ENCODE results near the gene SMURF1.
"Not testable (repeated sequence)": the region's sequence is repeated elsewhere in the genome, so short reads cannot be mapped to it uniquely, and the experiment has no call there.

Gene SMURF1

GRCh38 chr7:99072126-99072525 is 71.8 kb downstream of the SMURF1 start:
- Histone ChIP-seq H3K4me3 (ENCODE audit: low read depth in 1 of 2, low read length in 2 of 2) (no peak overlapping the region), H3K9ac (ENCODE audit: low read length) (no peak overlapping the region), H3K27me3 (ENCODE audit: control insufficient read depth in 1 of 2, insufficient read depth in 2 of 2, low read length in 2 of 2) (no peaks in the 10 kb centered on the region), H3K9me3 (ENCODE audit: low read length) (no peaks in the 10 kb centered on the region), H3K36me3 (ENCODE audit: insufficient read depth, low read length) (no peaks in the 10 kb centered on the region), H3K4me1 (ENCODE audit: insufficient read depth, low read length) (no peaks in the 10 kb centered on the region), H3K27ac (ENCODE audit: low read depth, low read length) (no peak overlapping the region)

- Histone ChIP-seq H3K4me1 (ENCODE audit: insufficient read depth, low read length) (no peaks in the 10 kb centered on the region), H3K9me3 (ENCODE audit: low read length) (no peaks in the 10 kb centered on the region), H3K4me3 (ENCODE audit: low read depth in 1 of 2, low read length in 2 of 2) (no peak overlapping the region), H3K9ac (ENCODE audit: low read length) (no peak overlapping the region), H3K27me3 (ENCODE audit: control insufficient read depth in 1 of 2, insufficient read depth in 2 of 2, low read length in 2 of 2) (no peaks in the 10 kb centered on the region), H3K36me3 (ENCODE audit: insufficient read depth, low read length) (no peaks in the 10 kb centered on the region), H3K27ac (ENCODE audit: low read depth, low read length) (no peak overlapping the region)
These were observed 73.5 kb downstream of the SMURF1 start for GRCh38 chr7:99070361-99070760.

- H3K4me3 ChIP-seq (ENCODE audit: low read depth in 1 of 2, low read length in 2 of 2): no peak overlapping the region
- peaks cover 10% of the 10 kb centered on the region for H3K36me3 ChIP-seq (ENCODE audit: insufficient read depth, low read length)
- no peaks in the 10 kb centered on the region for H3K27me3 ChIP-seq (ENCODE audit: control insufficient read depth in 1 of 2, insufficient read depth in 2 of 2, low read length in 2 of 2)
- no peak overlapping the region for H3K9ac ChIP-seq (ENCODE audit: low read length)
- H3K27ac ChIP-seq (ENCODE audit: low read depth, low read length): no peak overlapping the region
- no peaks in the 10 kb centered on the region for H3K9me3 ChIP-seq (ENCODE audit: low read length)
- no peaks in the 10 kb centered on the region for H3K4me1 ChIP-seq (ENCODE audit: insufficient read depth, low read length)
These were observed 82.7 kb downstream of the SMURF1 start for GRCh38 chr7:99061001-99061776.

GRCh38 chr7:99054781-99055180 is 89.1 kb downstream of the SMURF1 start:
- no peaks in the 10 kb centered on the region for H3K9me3 ChIP-seq (ENCODE audit: low read length)
- no peak overlapping the region for H3K4me3 ChIP-seq (ENCODE audit: low read depth in 1 of 2, low read length in 2 of 2)
- H3K9ac ChIP-seq (ENCODE audit: low read length): no peak overlapping the region
- H3K4me1 ChIP-seq (ENCODE audit: insufficient read depth, low read length): no peaks in the 10 kb centered on the region
- H3K27ac ChIP-seq (ENCODE audit: low read depth, low read length): no peak overlapping the region
- H3K36me3 ChIP-seq (ENCODE audit: insufficient read depth, low read length): peaks cover 49% of the 10 kb centered on the region
- no peaks in the 10 kb centered on the region for H3K27me3 ChIP-seq (ENCODE audit: control insufficient read depth in 1 of 2, insufficient read depth in 2 of 2, low read length in 2 of 2)

- Histone ChIP-seq H3K4me3 (ENCODE audit: low read depth in 1 of 2, low read length in 2 of 2) (no peak overlapping the region), H3K27me3 (ENCODE audit: control insufficient read depth in 1 of 2, insufficient read depth in 2 of 2, low read length in 2 of 2) (no peaks in the 10 kb centered on the region), H3K27ac (ENCODE audit: low read depth, low read length) (no peak overlapping the region), H3K36me3 (ENCODE audit: insufficient read depth, low read length) (peaks cover 67% of the 10 kb centered on the region), H3K9ac (ENCODE audit: low read length) (no peak overlapping the region), H3K9me3 (ENCODE audit: low read length) (no peaks in the 10 kb centered on the region), H3K4me1 (ENCODE audit: insufficient read depth, low read length) (no peaks in the 10 kb centered on the region)
These were observed 92.9 kb downstream of the SMURF1 start for GRCh38 chr7:99050971-99051370.

- H3K4me1 ChIP-seq (ENCODE audit: insufficient read depth, low read length): no peaks in the 10 kb centered on the region
- no peaks in the 10 kb centered on the region for H3K27me3 ChIP-seq (ENCODE audit: control insufficient read depth in 1 of 2, insufficient read depth in 2 of 2, low read length in 2 of 2)
- no peak overlapping the region for H3K27ac ChIP-seq (ENCODE audit: low read depth, low read length)
- no peaks in the 10 kb centered on the region for H3K9me3 ChIP-seq (ENCODE audit: low read length)
- H3K9ac ChIP-seq (ENCODE audit: low read length): no peak overlapping the region
- peaks cover 70% of the 10 kb centered on the region for H3K36me3 ChIP-seq (ENCODE audit: insufficient read depth, low read length)
- no peak overlapping the region for H3K4me3 ChIP-seq (ENCODE audit: low read depth in 1 of 2, low read length in 2 of 2)
These were observed 96.3 kb downstream of the SMURF1 start for GRCh38 chr7:99047526-99048077.

GRCh38 chr7:99046722-99047121 is 97.2 kb downstream of the SMURF1 start:
- Histone ChIP-seq H3K36me3 (ENCODE audit: insufficient read depth, low read length) (peaks cover 67% of the 10 kb centered on the region), H3K9ac (ENCODE audit: low read length) (no peak overlapping the region), H3K27me3 (ENCODE audit: control insufficient read depth in 1 of 2, insufficient read depth in 2 of 2, low read length in 2 of 2) (no peaks in the 10 kb centered on the region), H3K9me3 (ENCODE audit: low read length) (no peaks in the 10 kb centered on the region), H3K27ac (ENCODE audit: low read depth, low read length) (no peak overlapping the region), H3K4me1 (ENCODE audit: insufficient read depth, low read length) (no peaks in the 10 kb centered on the region), H3K4me3 (ENCODE audit: low read depth in 1 of 2, low read length in 2 of 2) (no peak overlapping the region)

- not testable (repeated sequence) for H3K9ac ChIP-seq (ENCODE audit: low read length); H3K4me1 ChIP-seq (ENCODE audit: insufficient read depth, low read length)
- H3K36me3 ChIP-seq (ENCODE audit: insufficient read depth, low read length): peaks cover 67% of the 10 kb centered on the region
These were observed 97.6 kb downstream of the SMURF1 start for GRCh38 chr7:99046262-99046661.

GRCh38 chr7:99044858-99045257 is 99.0 kb downstream of the SMURF1 start:
- not testable (repeated sequence) for H3K9ac ChIP-seq (ENCODE audit: low read length); H3K4me1 ChIP-seq (ENCODE audit: insufficient read depth, low read length); H3K27ac ChIP-seq (ENCODE audit: low read depth, low read length); H3K27me3 ChIP-seq (ENCODE audit: control insufficient read depth in 1 of 2, insufficient read depth in 2 of 2, low read length in 2 of 2); H3K9me3 ChIP-seq (ENCODE audit: low read length); H3K4me3 ChIP-seq (ENCODE audit: low read depth in 1 of 2, low read length in 2 of 2)
- H3K36me3 ChIP-seq (ENCODE audit: insufficient read depth, low read length): peaks cover 72% of the 10 kb centered on the region

More at GRCh38 chr7:99046262-99046661, 97.6 kb downstream of the SMURF1 start:
- not testable (repeated sequence) for H3K4me3 ChIP-seq (ENCODE audit: low read depth in 1 of 2, low read length in 2 of 2); H3K27ac ChIP-seq (ENCODE audit: low read depth, low read length); H3K9me3 ChIP-seq (ENCODE audit: low read length); H3K27me3 ChIP-seq (ENCODE audit: control insufficient read depth in 1 of 2, insufficient read depth in 2 of 2, low read length in 2 of 2)

GRCh38 chr7:99042957-99043356 is 101.0 kb downstream of the SMURF1 start:
- Histone ChIP-seq H3K27me3 (ENCODE audit: control insufficient read depth in 1 of 2, insufficient read depth in 2 of 2, low read length in 2 of 2) (no peaks in the 10 kb centered on the region), H3K4me3 (ENCODE audit: low read depth in 1 of 2, low read length in 2 of 2) (no peak overlapping the region), H3K9ac (ENCODE audit: low read length) (no peak overlapping the region), H3K27ac (ENCODE audit: low read depth, low read length) (no peak overlapping the region), H3K36me3 (ENCODE audit: insufficient read depth, low read length) (peaks cover 70% of the 10 kb centered on the region), H3K9me3 (ENCODE audit: low read length) (no peaks in the 10 kb centered on the region), H3K4me1 (ENCODE audit: insufficient read depth, low read length) (peaks cover 7% of the 10 kb centered on the region)

GRCh38 chr7:99041526-99041925 is 102.4 kb downstream of the SMURF1 start:
- no peak overlapping the region for H3K9ac ChIP-seq (ENCODE audit: low read length)

More at GRCh38 chr7:99041526-99041925, 102.4 kb downstream of the SMURF1 start:
- H3K27ac ChIP-seq (ENCODE audit: low read depth, low read length): no peak overlapping the region
- no peaks in the 10 kb centered on the region for H3K9me3 ChIP-seq (ENCODE audit: low read length)
- peaks cover 65% of the 10 kb centered on the region for H3K36me3 ChIP-seq (ENCODE audit: insufficient read depth, low read length)
- H3K4me1 ChIP-seq (ENCODE audit: insufficient read depth, low read length): peaks cover 7% of the 10 kb centered on the region
- H3K4me3 ChIP-seq (ENCODE audit: low read depth in 1 of 2, low read length in 2 of 2): no peak overlapping the region
- H3K27me3 ChIP-seq (ENCODE audit: control insufficient read depth in 1 of 2, insufficient read depth in 2 of 2, low read length in 2 of 2): no peaks in the 10 kb centered on the region
